ENCODE measurements around the gene LOXL4. TPM values are rescaled to one million over a fixed set of nuclear protein-coding genes. Genes with fewer than 3 reads are reported as not detected.

Gene LOXL4
- total and polyA plus RNA-seq, 2 experiments from 2014 or later, result 32.7 to 34.4 TPM

GRCh38 chr10:98286419-98286818, 18.4 kb upstream of the LOXL4 start:
- no peak overlapping the region for H3K27ac ChIP-seq
- no peaks in the 10 kb centered on the region for H3K36me3 ChIP-seq (replicated peaks; ENCODE audit: insufficient read depth, low read depth)
- no peak overlapping the region for H3K4me2 ChIP-seq
- no peak for DNase-seq (ENCODE audit: low spot score)
- TF ChIP-seq CTCF (IDR thresholded peaks at IDR 0.05; ENCODE audit: poor library complexity) (no peak), EZH2 (IDR thresholded peaks at IDR 0.05; ENCODE audit: borderline replicate concordance) (no peak), EZH2phosphoT487 (IDR thresholded peaks at IDR 0.05; ENCODE audit: low read depth, severe bottlenecking, unreplicated experiment) (no peak)
- no peaks in the 10 kb centered on the region for H3K9me2 ChIP-seq (replicated peaks; ENCODE audit: insufficient read depth)
- no peaks in the 10 kb centered on the region for H4K20me1 ChIP-seq (ENCODE audit: insufficient read depth, poor library complexity, severe bottlenecking)
- no peak overlapping the region for H3K4me3 ChIP-seq
- no peaks in the 10 kb centered on the region for H3K27me3 ChIP-seq
- no peaks in the 10 kb centered on the region for H3K4me1 ChIP-seq (ENCODE audit: insufficient read depth)
- no peak overlapping the region for H2AFZ ChIP-seq
- no peaks in the 10 kb centered on the region for H3K9me3 ChIP-seq (ENCODE audit: low read depth)
- H3K79me2 ChIP-seq, result no peaks in the 10 kb centered on the region
- WGBS (ENCODE audit: low lambda C conversion rate, missing lambda C conversion rate), result 91% methylated on average over 12 of the region's 12 CpGs

GRCh38 chr10:98285416-98285815, 17.4 kb upstream of the LOXL4 start:
- H3K27me3 ChIP-seq, result peaks cover 1% of the 10 kb centered on the region
- H3K27ac ChIP-seq, result no peak overlapping the region
- no peaks in the 10 kb centered on the region for H4K20me1 ChIP-seq (ENCODE audit: insufficient read depth, poor library complexity, severe bottlenecking)
- no peaks in the 10 kb centered on the region for H3K9me2 ChIP-seq (replicated peaks; ENCODE audit: insufficient read depth)
- H3K4me1 ChIP-seq (ENCODE audit: insufficient read depth), result no peaks in the 10 kb centered on the region
- H3K36me3 ChIP-seq (replicated peaks; ENCODE audit: insufficient read depth, low read depth), result no peaks in the 10 kb centered on the region
- TF ChIP-seq EZH2phosphoT487 (IDR thresholded peaks at IDR 0.05; ENCODE audit: low read depth, severe bottlenecking, unreplicated experiment) (no peak), CTCF (IDR thresholded peaks at IDR 0.05; ENCODE audit: poor library complexity) (no peak), EZH2 (IDR thresholded peaks at IDR 0.05; ENCODE audit: borderline replicate concordance) (no peak)
- H2AFZ ChIP-seq, result no peak overlapping the region
- 84% methylated on average over 2 of the region's 2 CpGs for WGBS (ENCODE audit: low lambda C conversion rate, missing lambda C conversion rate)
- no peak overlapping the region for H3K4me2 ChIP-seq
- H3K9me3 ChIP-seq (ENCODE audit: low read depth), result no peaks in the 10 kb centered on the region
- DNase-seq (ENCODE audit: low spot score), result no peak
- H3K4me3 ChIP-seq, result no peak overlapping the region
- H3K79me2 ChIP-seq, result no peaks in the 10 kb centered on the region

- peaks cover 5% of the 10 kb centered on the region for H3K27me3 ChIP-seq
- no peaks in the 10 kb centered on the region for H3K36me3 ChIP-seq (replicated peaks; ENCODE audit: insufficient read depth, low read depth)
- no peaks in the 10 kb centered on the region for H4K20me1 ChIP-seq (ENCODE audit: insufficient read depth, poor library complexity, severe bottlenecking)
- H3K79me2 ChIP-seq, result no peaks in the 10 kb centered on the region
- 89% methylated on average over 3 of the region's 3 CpGs for WGBS (ENCODE audit: low lambda C conversion rate, missing lambda C conversion rate)
- DNase-seq (ENCODE audit: low spot score), result no peak
- no peak overlapping the region for H2AFZ ChIP-seq
- H3K9me2 ChIP-seq (replicated peaks; ENCODE audit: insufficient read depth), result no peaks in the 10 kb centered on the region
- no peak overlapping the region for H3K27ac ChIP-seq
- no peak overlapping the region for H3K4me3 ChIP-seq
- no peaks in the 10 kb centered on the region for H3K9me3 ChIP-seq (ENCODE audit: low read depth)
- no peak overlapping the region for H3K4me2 ChIP-seq
- H3K4me1 ChIP-seq (ENCODE audit: insufficient read depth), result no peaks in the 10 kb centered on the region
- no peak for TF ChIP-seq CTCF (IDR thresholded peaks at IDR 0.05; ENCODE audit: poor library complexity)
- TF ChIP-seq EZH2 (IDR thresholded peaks at IDR 0.05; ENCODE audit: borderline replicate concordance), result no peak
- no peak for TF ChIP-seq EZH2phosphoT487 (IDR thresholded peaks at IDR 0.05; ENCODE audit: low read depth, severe bottlenecking, unreplicated experiment)
Measured at GRCh38 chr10:98276311-98276710, 8.3 kb upstream of the LOXL4 start.

GRCh38 chr10:98274562-98274961, 6.6 kb upstream of the LOXL4 start:
- TF ChIP-seq EZH2phosphoT487 (IDR thresholded peaks at IDR 0.05; ENCODE audit: low read depth, severe bottlenecking, unreplicated experiment), result no peak
- TF ChIP-seq EZH2 (IDR thresholded peaks at IDR 0.05; ENCODE audit: borderline replicate concordance), result no peak
- TF ChIP-seq CTCF (IDR thresholded peaks at IDR 0.05; ENCODE audit: poor library complexity), result no peak
- Histone ChIP-seq H3K4me2 (no peak overlapping the region), H3K36me3 (replicated peaks; ENCODE audit: insufficient read depth, low read depth) (no peaks in the 10 kb centered on the region), H3K9me2 (replicated peaks; ENCODE audit: insufficient read depth) (no peaks in the 10 kb centered on the region), H4K20me1 (ENCODE audit: insufficient read depth, poor library complexity, severe bottlenecking) (no peaks in the 10 kb centered on the region), H3K27ac (no peak overlapping the region), H3K79me2 (no peaks in the 10 kb centered on the region), H3K4me3 (no peak overlapping the region), H3K9me3 (ENCODE audit: low read depth) (no peaks in the 10 kb centered on the region), H2AFZ (no peak overlapping the region), H3K27me3 (no peaks in the 10 kb centered on the region), H3K4me1 (ENCODE audit: insufficient read depth) (no peaks in the 10 kb centered on the region)
- no peak for DNase-seq (ENCODE audit: low spot score)
- 77% methylated on average over 3 of the region's 3 CpGs for WGBS (ENCODE audit: low lambda C conversion rate, missing lambda C conversion rate)

All from hepatocyte (in vitro differentiated cells).